HepG2 (cell line): Measurements from ENCODE around the gene SLC29A2. TPM values are rescaled to one million over a fixed set of nuclear protein-coding genes. Genes with fewer than 3 reads are reported as not detected.

Source experiments
- CAMTA2 ChIP-seq: sonication (generic); formaldehyde crosslinking; IDR thresholded peaks from 2 replicates; pipeline ENCODE4 v1.4.0; 2020; ENCODE audit warnings: mild to moderate bottlenecking, missing genetic modification reagents, borderline replicate concordance
- KLF13 ChIP-seq: sonication (generic); formaldehyde crosslinking; IDR thresholded peaks from 2 replicates; pipeline ENCODE4 v1.4.0; 2020; ENCODE audit warnings: mild to moderate bottlenecking, missing genetic modification reagents
- PITX1 ChIP-seq: sonication (generic); formaldehyde crosslinking; IDR thresholded peaks from 2 replicates; pipeline ENCODE4 v1.5.1; 2020; ENCODE audit warnings: mild to moderate bottlenecking, missing genetic modification reagents
- POGZ ChIP-seq: sonication (generic); formaldehyde crosslinking; IDR thresholded peaks from 2 replicates; pipeline ENCODE4 v1.4.0; 2020; ENCODE audit warnings: mild to moderate bottlenecking, missing genetic modification reagents
- SAP130 ChIP-seq: IDR thresholded peaks from 2 replicates; pipeline ENCODE4 v1.6.1; 2016; ENCODE audit warnings: low read depth
- SYNCRIP ChIP-seq: fragments of 200-400 bp; formaldehyde crosslinking; IDR thresholded peaks from 2 replicates; pipeline ENCODE4 v1.6.1; 2018; ENCODE audit warnings: mild to moderate bottlenecking, low read depth, low read length; ENCODE audit not compliant: insufficient read depth
- ZBTB7B ChIP-seq: sonication (generic); formaldehyde crosslinking; IDR thresholded peaks from 2 replicates; pipeline ENCODE4 v1.4.0; 2020; ENCODE audit warnings: missing genetic modification reagents
- ZFYVE20 ChIP-seq: sonication (generic); formaldehyde crosslinking; IDR thresholded peaks from 2 replicates; pipeline ENCODE4 v1.8.0; 2023; ENCODE audit warnings: low read depth, mild to moderate bottlenecking, moderate library complexity, missing genetic modification reagents, borderline replicate concordance
- ZNF10 ChIP-seq: sonication (generic); formaldehyde crosslinking; IDR thresholded peaks from 2 replicates; pipeline ENCODE4 v1.4.0; 2020; ENCODE audit warnings: mild to moderate bottlenecking, low read depth, missing genetic modification reagents, borderline replicate concordance
- ZNF121 ChIP-seq: sonication (generic); formaldehyde crosslinking; IDR thresholded peaks from 2 replicates; pipeline ENCODE4 v1.5.0; 2020; ENCODE audit warnings: mild to moderate bottlenecking, missing genetic modification reagents
- ZNF501 ChIP-seq: sonication (generic); formaldehyde crosslinking; IDR thresholded peaks from 2 replicates; pipeline ENCODE4 v1.5.1; 2020; ENCODE audit warnings: mild to moderate bottlenecking, moderate library complexity, missing genetic modification reagents
- polyA plus RNA-seq, 8 experiments: library from polyadenylated mRNA; depleted of rRNA in 3 of 8; stranded (reverse) in 7 of 8; unstranded in 1 of 8; fragments of >200 nt; fragmentation: Illumina TruSeq in 4 of 8; extraction: Trizol in 4 of 8; gene quantifications; 2 replicates each; pipeline versions ENCODE4 v1.2.1 to v1.2.3, GENCODE V29; 2011 to 2016; ENCODE audit warnings: low read depth in 4 of 8, missing spikeins in 1 of 8, mixed read lengths in 1 of 8; ENCODE audit not compliant: insufficient read depth in 1 of 8
- total RNA-seq, 5 experiments: library from RNA; depleted of rRNA; stranded (reverse); fragments of >200 nt; fragmentation: Illumina TruSeq; extraction: Trizol; gene quantifications; 2 replicates each; pipeline ENCODE4 v1.2.3, GENCODE V29; 2016; ENCODE audit warnings: low read depth in 1 of 5
- TF ChIP-seq, protein P1 (sequence below): fragments of 450-650 bp; IDR thresholded peaks from 2 replicates; pipeline ENCODE4 v1.6.1; 2017; ENCODE audit warnings: mild to moderate bottlenecking
- TF ChIP-seq, protein P2 (sequence below): sonication (generic); formaldehyde crosslinking; IDR thresholded peaks from 2 replicates; pipeline ENCODE4 v1.8.0; 2022; ENCODE audit warnings: mild to moderate bottlenecking, missing genetic modification reagents, moderate library complexity
- TF ChIP-seq, protein P3 (sequence below): sonication (generic); formaldehyde crosslinking; IDR thresholded peaks from 2 replicates; pipeline ENCODE4 v1.5.1; 2020; ENCODE audit warnings: mild to moderate bottlenecking, missing genetic modification reagents, borderline replicate concordance
- TF ChIP-seq, protein P4 (sequence below): IDR thresholded peaks from 2 replicates; pipeline ENCODE4 v1.6.1; 2016; ENCODE audit warnings: mild to moderate bottlenecking
- TF ChIP-seq, protein P5 (sequence below): sonication (generic); formaldehyde crosslinking; conservative IDR thresholded peaks from 2 replicates; pipeline ENCODE4 v1.5.0; 2020; ENCODE audit warnings: missing genetic modification reagents

The SLC29A2 gene
- total and polyA plus RNA-seq, 2 of the 13 experiments (the other 11 are each of a cell fraction or from before 2014, with no cell fraction given) = 0.63 to 0.66 TPM

DNA sequence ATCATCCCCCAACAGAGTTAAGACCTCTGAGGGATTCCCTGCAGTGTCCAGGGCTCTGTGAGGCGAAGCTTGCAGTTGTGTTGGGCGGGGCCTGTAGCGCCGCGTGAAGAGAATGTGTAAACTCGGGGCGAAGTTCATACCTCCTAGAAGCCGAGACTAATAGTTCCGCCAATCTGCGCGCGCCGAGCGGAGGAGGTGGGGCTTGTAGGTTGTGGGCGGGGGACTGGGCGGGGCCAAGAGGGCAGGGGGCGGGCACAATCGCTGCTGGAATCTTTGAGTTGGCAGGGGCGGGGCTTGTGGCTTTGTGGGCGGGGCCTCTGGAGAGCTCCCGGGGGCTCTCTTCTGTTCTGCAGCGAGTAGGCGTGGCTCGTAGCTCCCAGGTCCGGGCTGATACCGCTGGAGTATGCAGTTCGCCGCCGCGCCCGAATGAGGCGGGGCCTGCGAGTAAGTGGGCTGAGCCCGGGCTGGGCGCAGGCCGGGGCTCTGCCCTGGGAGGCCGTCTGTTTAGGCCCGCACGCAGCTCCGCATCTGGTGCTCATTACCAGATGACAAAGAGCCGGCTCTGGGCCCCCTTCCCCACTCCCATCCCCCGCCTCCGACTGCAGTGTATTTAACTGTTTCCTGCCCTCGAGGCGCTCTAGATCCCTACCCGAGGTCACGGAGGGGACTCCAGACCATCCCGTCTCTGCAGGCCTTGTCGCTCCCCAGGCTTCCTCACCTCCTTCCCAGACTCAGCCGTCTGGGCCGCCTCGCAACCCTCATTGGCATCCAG lies 58.8 kb downstream of the SLC29A2 start (continued):
- TF ChIP-seq SYNCRIP (no peak), ZBTB7B (no peak; the same call in 1 of the 2 replicates), PITX1 (no peak), ZNF501 (CRISPR knock-in tag) (no peak), CAMTA2 (0 out of 2 replicates have a peak, but pooled peaks have one; percentile 53), SAP130 (CRISPR knock-in tag) (peak; percentile 46), POGZ (CRISPR knock-in tag) (no peak), ZNF10 (CRISPR knock-in tag) (no peak), ZNF121 (no peak), ZFYVE20 (CRISPR knock-in tag) (no peak), KLF13 (CRISPR knock-in tag) (no peak)
- TF ChIP-seq, protein P1, sequence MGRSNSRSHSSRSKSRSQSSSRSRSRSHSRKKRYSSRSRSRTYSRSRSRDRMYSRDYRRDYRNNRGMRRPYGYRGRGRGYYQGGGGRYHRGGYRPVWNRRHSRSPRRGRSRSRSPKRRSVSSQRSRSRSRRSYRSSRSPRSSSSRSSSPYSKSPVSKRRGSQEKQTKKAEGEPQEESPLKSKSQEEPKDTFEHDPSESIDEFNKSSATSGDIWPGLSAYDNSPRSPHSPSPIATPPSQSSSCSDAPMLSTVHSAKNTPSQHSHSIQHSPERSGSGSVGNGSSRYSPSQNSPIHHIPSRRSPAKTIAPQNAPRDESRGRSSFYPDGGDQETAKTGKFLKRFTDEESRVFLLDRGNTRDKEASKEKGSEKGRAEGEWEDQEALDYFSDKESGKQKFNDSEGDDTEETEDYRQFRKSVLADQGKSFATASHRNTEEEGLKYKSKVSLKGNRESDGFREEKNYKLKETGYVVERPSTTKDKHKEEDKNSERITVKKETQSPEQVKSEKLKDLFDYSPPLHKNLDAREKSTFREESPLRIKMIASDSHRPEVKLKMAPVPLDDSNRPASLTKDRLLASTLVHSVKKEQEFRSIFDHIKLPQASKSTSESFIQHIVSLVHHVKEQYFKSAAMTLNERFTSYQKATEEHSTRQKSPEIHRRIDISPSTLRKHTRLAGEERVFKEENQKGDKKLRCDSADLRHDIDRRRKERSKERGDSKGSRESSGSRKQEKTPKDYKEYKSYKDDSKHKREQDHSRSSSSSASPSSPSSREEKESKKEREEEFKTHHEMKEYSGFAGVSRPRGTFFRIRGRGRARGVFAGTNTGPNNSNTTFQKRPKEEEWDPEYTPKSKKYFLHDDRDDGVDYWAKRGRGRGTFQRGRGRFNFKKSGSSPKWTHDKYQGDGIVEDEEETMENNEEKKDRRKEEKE = no peak
- TF ChIP-seq, protein P2, sequence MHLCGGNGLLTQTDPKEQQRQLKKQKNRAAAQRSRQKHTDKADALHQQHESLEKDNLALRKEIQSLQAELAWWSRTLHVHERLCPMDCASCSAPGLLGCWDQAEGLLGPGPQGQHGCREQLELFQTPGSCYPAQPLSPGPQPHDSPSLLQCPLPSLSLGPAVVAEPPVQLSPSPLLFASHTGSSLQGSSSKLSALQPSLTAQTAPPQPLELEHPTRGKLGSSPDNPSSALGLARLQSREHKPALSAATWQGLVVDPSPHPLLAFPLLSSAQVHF = no peak
- TF ChIP-seq, protein P3, sequence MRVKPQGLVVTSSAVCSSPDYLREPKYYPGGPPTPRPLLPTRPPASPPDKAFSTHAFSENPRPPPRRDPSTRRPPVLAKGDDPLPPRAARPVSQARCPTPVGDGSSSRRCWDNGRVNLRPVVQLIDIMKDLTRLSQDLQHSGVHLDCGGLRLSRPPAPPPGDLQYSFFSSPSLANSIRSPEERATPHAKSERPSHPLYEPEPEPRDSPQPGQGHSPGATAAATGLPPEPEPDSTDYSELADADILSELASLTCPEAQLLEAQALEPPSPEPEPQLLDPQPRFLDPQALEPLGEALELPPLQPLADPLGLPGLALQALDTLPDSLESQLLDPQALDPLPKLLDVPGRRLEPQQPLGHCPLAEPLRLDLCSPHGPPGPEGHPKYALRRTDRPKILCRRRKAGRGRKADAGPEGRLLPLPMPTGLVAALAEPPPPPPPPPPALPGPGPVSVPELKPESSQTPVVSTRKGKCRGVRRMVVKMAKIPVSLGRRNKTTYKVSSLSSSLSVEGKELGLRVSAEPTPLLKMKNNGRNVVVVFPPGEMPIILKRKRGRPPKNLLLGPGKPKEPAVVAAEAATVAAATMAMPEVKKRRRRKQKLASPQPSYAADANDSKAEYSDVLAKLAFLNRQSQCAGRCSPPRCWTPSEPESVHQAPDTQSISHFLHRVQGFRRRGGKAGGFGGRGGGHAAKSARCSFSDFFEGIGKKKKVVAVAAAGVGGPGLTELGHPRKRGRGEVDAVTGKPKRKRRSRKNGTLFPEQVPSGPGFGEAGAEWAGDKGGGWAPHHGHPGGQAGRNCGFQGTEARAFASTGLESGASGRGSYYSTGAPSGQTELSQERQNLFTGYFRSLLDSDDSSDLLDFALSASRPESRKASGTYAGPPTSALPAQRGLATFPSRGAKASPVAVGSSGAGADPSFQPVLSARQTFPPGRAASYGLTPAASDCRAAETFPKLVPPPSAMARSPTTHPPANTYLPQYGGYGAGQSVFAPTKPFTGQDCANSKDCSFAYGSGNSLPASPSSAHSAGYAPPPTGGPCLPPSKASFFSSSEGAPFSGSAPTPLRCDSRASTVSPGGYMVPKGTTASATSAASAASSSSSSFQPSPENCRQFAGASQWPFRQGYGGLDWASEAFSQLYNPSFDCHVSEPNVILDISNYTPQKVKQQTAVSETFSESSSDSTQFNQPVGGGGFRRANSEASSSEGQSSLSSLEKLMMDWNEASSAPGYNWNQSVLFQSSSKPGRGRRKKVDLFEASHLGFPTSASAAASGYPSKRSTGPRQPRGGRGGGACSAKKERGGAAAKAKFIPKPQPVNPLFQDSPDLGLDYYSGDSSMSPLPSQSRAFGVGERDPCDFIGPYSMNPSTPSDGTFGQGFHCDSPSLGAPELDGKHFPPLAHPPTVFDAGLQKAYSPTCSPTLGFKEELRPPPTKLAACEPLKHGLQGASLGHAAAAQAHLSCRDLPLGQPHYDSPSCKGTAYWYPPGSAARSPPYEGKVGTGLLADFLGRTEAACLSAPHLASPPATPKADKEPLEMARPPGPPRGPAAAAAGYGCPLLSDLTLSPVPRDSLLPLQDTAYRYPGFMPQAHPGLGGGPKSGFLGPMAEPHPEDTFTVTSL (CRISPR knock-in tag) = 0 out of 2 replicates have a peak, but pooled peaks have one; percentile 8
- TF ChIP-seq, protein P4, sequence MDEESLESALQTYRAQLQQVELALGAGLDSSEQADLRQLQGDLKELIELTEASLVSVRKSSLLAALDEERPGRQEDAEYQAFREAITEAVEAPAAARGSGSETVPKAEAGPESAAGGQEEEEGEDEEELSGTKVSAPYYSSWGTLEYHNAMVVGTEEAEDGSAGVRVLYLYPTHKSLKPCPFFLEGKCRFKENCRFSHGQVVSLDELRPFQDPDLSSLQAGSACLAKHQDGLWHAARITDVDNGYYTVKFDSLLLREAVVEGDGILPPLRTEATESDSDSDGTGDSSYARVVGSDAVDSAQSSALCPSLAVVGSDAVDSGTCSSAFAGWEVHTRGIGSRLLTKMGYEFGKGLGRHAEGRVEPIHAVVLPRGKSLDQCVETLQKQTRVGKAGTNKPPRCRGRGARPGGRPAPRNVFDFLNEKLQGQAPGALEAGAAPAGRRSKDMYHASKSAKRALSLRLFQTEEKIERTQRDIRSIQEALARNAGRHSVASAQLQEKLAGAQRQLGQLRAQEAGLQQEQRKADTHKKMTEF (CRISPR knock-in tag) = no peak; the same call in 1 of the 2 replicates
- TF ChIP-seq, protein P5, sequence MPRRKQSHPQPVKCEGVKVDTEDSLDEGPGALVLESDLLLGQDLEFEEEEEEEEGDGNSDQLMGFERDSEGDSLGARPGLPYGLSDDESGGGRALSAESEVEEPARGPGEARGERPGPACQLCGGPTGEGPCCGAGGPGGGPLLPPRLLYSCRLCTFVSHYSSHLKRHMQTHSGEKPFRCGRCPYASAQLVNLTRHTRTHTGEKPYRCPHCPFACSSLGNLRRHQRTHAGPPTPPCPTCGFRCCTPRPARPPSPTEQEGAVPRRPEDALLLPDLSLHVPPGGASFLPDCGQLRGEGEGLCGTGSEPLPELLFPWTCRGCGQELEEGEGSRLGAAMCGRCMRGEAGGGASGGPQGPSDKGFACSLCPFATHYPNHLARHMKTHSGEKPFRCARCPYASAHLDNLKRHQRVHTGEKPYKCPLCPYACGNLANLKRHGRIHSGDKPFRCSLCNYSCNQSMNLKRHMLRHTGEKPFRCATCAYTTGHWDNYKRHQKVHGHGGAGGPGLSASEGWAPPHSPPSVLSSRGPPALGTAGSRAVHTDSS (CRISPR knock-in tag) = no peak
